SK-N-MC (cell line): Measurements from ENCODE around the gene SYT13.

ENCODE experiments used
- FOXP2 ChIP-seq: optimal IDR thresholded peaks from 2 replicates; pipeline ENCODE3; 2011; ENCODE audit warnings: mild to moderate bottlenecking, moderate library complexity; ENCODE audit not compliant: insufficient read depth; ENCODE audit errors: extremely low read length, control extremely low read depth
- POLR2AphosphoS5 ChIP-seq: IDR thresholded peaks from 2 replicates; pipeline ENCODE4 v1.6.1; 2012; ENCODE audit warnings: mild to moderate bottlenecking, low read depth, low read length, borderline replicate concordance

- TF ChIP-seq POLR2AphosphoS5 (no peak), FOXP2 (no peak)
These were observed 21.2 kb downstream of the SYT13 start for GRCh38 chr11:45264839-45265515.
